Stomach smooth muscle (tissue), 2 donors: ENCODE measurements around the gene DOCK9.

Experiments
- H3K27ac ChIP-seq: one replicate; pipeline ENCODE4 v1.7.0; 2013; ENCODE audit warnings: mild to moderate bottlenecking, low read length, inconsistent platforms
- H3K27me3 ChIP-seq, 2 donors: one replicate each; pipeline ENCODE4 v1.7.0; 2013; ENCODE audit warnings: low read length in 2 of 2; ENCODE audit not compliant: insufficient read depth in 2 of 2, control insufficient read depth in 1 of 2
- H3K36me3 ChIP-seq, 2 donors: one replicate each; pipeline ENCODE4 v1.7.0; 2013; ENCODE audit warnings: low read length in 2 of 2; ENCODE audit not compliant: control insufficient read depth in 2 of 2, insufficient read depth in 2 of 2
- H3K4me1 ChIP-seq: one replicate; pipeline ENCODE4 v1.7.0; 2013; ENCODE audit warnings: low read length; ENCODE audit not compliant: control insufficient read depth, insufficient read depth
- H3K4me3 ChIP-seq, 2 donors: one replicate each; pipeline ENCODE4 v1.7.0; 2013; ENCODE audit warnings: low read length in 2 of 2
- H3K9ac ChIP-seq, 2 donors: one replicate each; pipeline ENCODE4 v1.7.0; 2013; ENCODE audit warnings: low read length in 2 of 2, mild to moderate bottlenecking in 1 of 2
- H3K9me3 ChIP-seq, 2 donors: one replicate each; pipeline ENCODE4 v1.7.0; 2013; ENCODE audit warnings: low read length in 2 of 2; ENCODE audit not compliant: control insufficient read depth in 2 of 2
- donor health status: healthy.
- donor health status: Pancreatic carcinoma.

The DOCK9 gene

DNA sequence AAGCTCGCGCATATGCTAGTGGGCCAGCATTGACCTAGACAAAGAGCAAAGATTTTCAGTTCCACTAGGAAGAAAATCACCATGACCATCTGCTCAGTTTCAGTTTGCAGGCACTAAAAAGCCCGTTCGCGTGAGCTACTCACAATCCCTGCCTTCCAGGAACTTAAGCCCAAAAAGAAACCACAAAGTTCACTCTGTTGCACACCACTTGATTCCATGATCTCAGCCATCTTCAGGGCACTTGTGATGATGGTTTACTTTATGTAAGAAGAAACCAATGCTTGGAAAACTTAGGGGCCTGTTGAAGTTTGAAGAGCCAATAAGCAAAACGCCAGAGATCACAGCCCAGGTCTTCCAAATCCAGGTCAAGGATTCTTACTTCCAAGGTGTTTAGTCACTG is 180.4 kb downstream of the DOCK9 start:
- Histone ChIP-seq H3K4me3 (no peak overlapping the region), H3K4me1 (no peaks in the 10 kb centered on the region), H3K27me3 (no peaks in the 10 kb centered on the region), H3K9ac (no peak overlapping the region), H3K9me3 (no peaks in the 10 kb centered on the region), H3K36me3 (peaks cover 52 to 54% of the 10 kb centered on the region in 2 donors), H3K27ac (no peak overlapping the region)

- Histone ChIP-seq H3K9me3 (no peaks in the 10 kb centered on the region), H3K27me3 (no peaks in the 10 kb centered on the region), H3K36me3 (peaks cover 53 to 58% of the 10 kb centered on the region in 2 donors), H3K4me1 (no peaks in the 10 kb centered on the region), H3K9ac (no peak overlapping the region), H3K27ac (no peak overlapping the region), H3K4me3 (no peak overlapping the region)
These were observed 181.1 kb downstream of the DOCK9 start for GRCh38 chr13:98796798-98797197.

- H3K36me3 ChIP-seq: peaks cover 51 to 58% of the 10 kb centered on the region in 2 donors
These were observed 181.7 kb downstream of the DOCK9 start for GRCh38 chr13:98796191-98796590.

GRCh38 chr13:98795220-98795619 is 182.6 kb downstream of the DOCK9 start:
- H3K9ac ChIP-seq: no peak overlapping the region
- peaks cover 51 to 57% of the 10 kb centered on the region in 2 donors for H3K36me3 ChIP-seq
- H3K4me3 ChIP-seq: no peak overlapping the region
- H3K27me3 ChIP-seq: no peaks in the 10 kb centered on the region
- no peaks in the 10 kb centered on the region for H3K9me3 ChIP-seq
- H3K27ac ChIP-seq: no peak overlapping the region
- H3K4me1 ChIP-seq: no peaks in the 10 kb centered on the region

More at GRCh38 chr13:98796191-98796590, 181.7 kb downstream of the DOCK9 start:
- no peak overlapping the region for H3K4me3 ChIP-seq
- H3K4me1 ChIP-seq: no peaks in the 10 kb centered on the region
- no peaks in the 10 kb centered on the region for H3K27me3 ChIP-seq
- H3K9ac ChIP-seq: no peak overlapping the region
- no peaks in the 10 kb centered on the region for H3K9me3 ChIP-seq
- H3K27ac ChIP-seq: no peak overlapping the region

DNA sequence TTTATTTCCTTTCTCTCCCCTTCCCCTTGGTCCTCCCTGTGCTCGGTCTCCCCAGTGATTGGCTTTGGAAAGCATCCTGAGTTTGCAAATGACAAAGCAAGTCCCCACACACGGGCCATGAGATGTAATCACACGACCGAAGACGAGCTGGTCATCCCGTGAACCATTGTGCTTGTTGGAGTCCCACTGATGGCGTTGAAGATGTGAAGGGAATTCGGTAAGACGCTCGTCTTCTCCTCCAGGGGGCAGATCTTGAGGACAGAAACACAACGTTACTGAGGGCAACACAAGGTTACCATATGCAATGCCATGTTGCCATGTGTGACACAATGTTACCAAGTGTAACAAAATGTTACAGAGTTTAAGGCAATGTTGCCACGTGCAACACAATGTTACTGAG is 183.4 kb downstream of the DOCK9 start:
- peaks cover 46 to 50% of the 10 kb centered on the region in 2 donors for H3K36me3 ChIP-seq
- H3K9me3 ChIP-seq: no peaks in the 10 kb centered on the region

DNA sequence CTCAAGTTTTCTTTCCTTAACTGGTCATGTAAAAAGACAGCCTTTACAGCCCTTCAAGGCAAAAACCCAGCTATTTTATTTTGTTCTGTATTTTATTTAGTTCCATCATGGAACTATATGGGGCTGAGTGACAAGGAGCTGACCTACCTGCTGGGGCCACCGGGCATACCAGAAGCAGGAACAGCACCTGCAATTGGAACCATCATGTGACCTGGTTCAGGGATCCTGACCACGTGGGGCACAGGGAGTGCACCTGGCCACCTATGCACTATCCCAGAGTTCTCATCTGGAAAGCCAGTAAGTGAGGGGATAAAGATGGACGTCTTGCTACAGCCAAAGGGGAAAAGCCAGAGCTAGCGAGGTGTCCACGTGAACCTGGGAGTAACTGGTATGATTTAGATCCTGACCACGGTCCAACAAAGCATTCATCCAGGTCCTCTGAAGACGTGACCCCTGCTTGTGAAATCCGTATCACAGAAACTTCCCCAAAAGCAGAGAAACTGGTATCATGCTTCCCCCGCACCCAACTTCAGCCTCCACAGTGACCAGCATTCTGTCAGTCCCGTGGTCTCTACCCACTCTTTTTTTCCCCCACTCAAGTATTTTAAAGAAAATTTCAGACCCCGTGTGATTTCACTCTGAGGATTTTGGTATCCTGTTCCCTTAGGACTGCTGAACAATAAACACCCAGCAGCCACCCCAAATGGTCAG is 184.9 kb downstream of the DOCK9 start:
- Histone ChIP-seq H3K27ac (no peak overlapping the region), H3K9ac (no peak overlapping the region), H3K27me3 (peaks cover 0 to 2% of the 10 kb centered on the region in 2 donors), H3K4me1 (no peaks in the 10 kb centered on the region), H3K9me3 (no peaks in the 10 kb centered on the region), H3K4me3 (no peak overlapping the region), H3K36me3 (peaks cover 39 to 44% of the 10 kb centered on the region in 2 donors)

More for the DNA sequence above, 183.4 kb downstream of the DOCK9 start:
- Histone ChIP-seq H3K4me3 (no peak overlapping the region), H3K9ac (no peak overlapping the region), H3K4me1 (no peaks in the 10 kb centered on the region), H3K27ac (no peak overlapping the region), H3K27me3 (peaks cover 0 to 2% of the 10 kb centered on the region in 2 donors)

DNA sequence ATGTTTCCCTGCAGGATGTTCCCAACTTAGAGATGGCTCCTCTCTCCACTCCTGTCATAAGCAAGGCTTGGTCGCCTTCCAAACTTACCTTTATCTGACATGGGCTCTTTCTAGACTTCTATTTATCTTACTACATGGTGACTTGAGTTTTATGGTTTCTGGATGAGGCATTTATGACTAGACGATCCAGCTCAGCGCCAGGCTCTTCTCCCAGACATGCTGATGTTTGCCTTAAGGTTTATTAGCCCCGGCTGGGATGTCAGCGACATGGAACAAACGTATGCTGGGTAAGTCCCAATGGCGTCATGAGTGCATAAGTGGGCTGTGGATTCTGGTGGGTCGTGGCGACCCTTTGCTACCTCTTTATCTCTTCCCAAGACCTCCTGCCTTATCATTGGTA is 185.5 kb downstream of the DOCK9 start:
- Histone ChIP-seq H3K9ac (no peak overlapping the region), H3K36me3 (peaks cover 36 to 42% of the 10 kb centered on the region in 2 donors)

DNA sequence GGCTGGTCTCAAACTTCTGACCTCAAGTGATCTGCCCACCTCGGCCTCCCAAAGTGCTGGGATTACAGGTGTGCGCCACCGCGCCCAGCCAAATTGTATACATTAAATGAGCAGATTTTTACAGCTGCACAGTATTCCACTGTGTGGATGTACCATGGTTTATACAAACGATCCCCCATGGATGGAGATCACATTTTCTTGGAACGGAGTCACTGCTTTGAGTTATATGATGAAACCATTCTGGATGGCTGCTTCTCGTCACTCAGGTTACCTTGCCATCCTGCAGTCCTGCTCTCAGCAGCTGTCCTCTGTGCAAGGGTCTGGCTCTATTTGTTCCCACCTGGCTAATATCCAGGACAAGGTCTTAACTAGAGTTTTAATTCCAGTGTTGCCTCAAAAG is 186.3 kb downstream of the DOCK9 start:
- H3K27me3 ChIP-seq: peaks cover 0 to 2% of the 10 kb centered on the region in 2 donors
- H3K27ac ChIP-seq: no peak overlapping the region
- no peaks in the 10 kb centered on the region for H3K9me3 ChIP-seq
- peaks cover 29 to 35% of the 10 kb centered on the region in 2 donors for H3K36me3 ChIP-seq
- H3K4me1 ChIP-seq: no peaks in the 10 kb centered on the region
- no peak overlapping the region for H3K9ac ChIP-seq
- H3K4me3 ChIP-seq: no peak overlapping the region

More for the DNA sequence above, 185.5 kb downstream of the DOCK9 start:
- Histone ChIP-seq H3K27me3 (peaks cover 0 to 2% of the 10 kb centered on the region in 2 donors), H3K9me3 (no peaks in the 10 kb centered on the region), H3K4me3 (no peak overlapping the region), H3K27ac (no peak overlapping the region), H3K4me1 (no peaks in the 10 kb centered on the region)

- no peak overlapping the region for H3K4me3 ChIP-seq
- no peaks in the 10 kb centered on the region for H3K4me1 ChIP-seq
- no peak overlapping the region for H3K27ac ChIP-seq
- H3K36me3 ChIP-seq: peaks cover 9 to 10% of the 10 kb centered on the region in 2 donors
- H3K9me3 ChIP-seq: no peaks in the 10 kb centered on the region
- peaks cover 0 to 2% of the 10 kb centered on the region in 2 donors for H3K27me3 ChIP-seq
- H3K9ac ChIP-seq: no peak overlapping the region
These were observed 189.9 kb downstream of the DOCK9 start for GRCh38 chr13:98787996-98788395.

DNA sequence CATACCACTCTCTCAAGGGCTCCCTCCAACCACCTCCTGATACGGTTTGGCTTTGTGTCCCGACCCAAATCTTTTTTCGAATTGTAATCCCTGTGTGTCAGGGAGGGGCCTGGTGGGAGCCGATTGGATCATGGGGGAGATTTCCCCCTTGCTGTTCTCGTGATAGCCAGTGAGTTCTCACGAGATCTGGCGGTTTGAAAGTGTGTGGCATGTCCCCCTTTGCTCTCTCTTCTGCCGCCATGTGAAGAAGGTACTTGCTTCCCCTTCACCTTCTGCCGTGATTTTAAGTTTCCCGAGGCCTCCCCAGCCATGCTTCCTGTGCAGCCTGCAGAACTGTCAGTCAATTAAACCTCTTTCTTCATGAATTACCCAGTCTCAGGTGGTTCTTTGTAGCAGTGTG is 190.7 kb downstream of the DOCK9 start:
- Histone ChIP-seq H3K4me3 (no peak overlapping the region), H3K27ac (no peak overlapping the region), H3K27me3 (peaks cover 0 to 2% of the 10 kb centered on the region in 2 donors), H3K36me3 (peaks cover 1% of the 10 kb centered on the region in 2 donors), H3K9ac (no peak overlapping the region), H3K9me3 (no peaks in the 10 kb centered on the region), H3K4me1 (no peaks in the 10 kb centered on the region)

DNA sequence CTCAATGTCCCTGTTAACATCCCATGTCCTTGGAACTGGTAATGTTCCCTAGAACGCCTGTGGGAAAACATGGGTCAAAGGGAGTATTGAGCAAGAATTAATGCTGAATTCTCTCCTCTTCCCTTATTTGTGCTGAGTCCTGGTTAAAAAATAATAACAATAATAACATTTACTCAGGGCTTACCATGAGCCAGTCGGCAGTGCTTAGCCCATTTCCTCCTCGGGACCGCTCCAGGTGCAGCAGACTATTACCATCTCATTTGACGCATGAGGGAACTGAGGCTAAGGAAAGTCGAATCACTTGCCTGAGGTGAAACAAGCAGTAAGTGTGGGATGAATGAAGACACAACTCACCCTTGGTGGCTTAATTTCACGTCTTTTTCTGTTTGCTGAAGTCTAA is 191.8 kb downstream of the DOCK9 start:
- Histone ChIP-seq H3K4me1 (no peaks in the 10 kb centered on the region), H3K27ac (no peak overlapping the region), H3K4me3 (no peak overlapping the region), H3K36me3 (no peaks in the 10 kb centered on the region), H3K9ac (no peak overlapping the region), H3K27me3 (peaks cover 0 to 2% of the 10 kb centered on the region in 2 donors), H3K9me3 (peaks cover 0 to 4% of the 10 kb centered on the region in 2 donors)
